GM18951 (cell line): ENCODE measurements around the gene NR2E1.

Source experiments
- POLR2A ChIP-seq: IDR thresholded peaks from 4 replicates; pipeline ENCODE4 v1.6.1; 2011; ENCODE audit warnings: mild to moderate bottlenecking; ENCODE audit not compliant: insufficient read length, insufficient read depth; ENCODE audit errors: extremely low read depth
- in situ Hi-C: fragments of 300-500 bp; cut with MboI; formaldehyde crosslinking; loops from one replicate; pipeline ENCODE4 v1.12.0; 2022; ENCODE audit warnings: low sequenced_read_pairs, mixed read lengths, inconsistent platforms; ENCODE audit not compliant: unreplicated experiment

The NR2E1 gene

DNA sequence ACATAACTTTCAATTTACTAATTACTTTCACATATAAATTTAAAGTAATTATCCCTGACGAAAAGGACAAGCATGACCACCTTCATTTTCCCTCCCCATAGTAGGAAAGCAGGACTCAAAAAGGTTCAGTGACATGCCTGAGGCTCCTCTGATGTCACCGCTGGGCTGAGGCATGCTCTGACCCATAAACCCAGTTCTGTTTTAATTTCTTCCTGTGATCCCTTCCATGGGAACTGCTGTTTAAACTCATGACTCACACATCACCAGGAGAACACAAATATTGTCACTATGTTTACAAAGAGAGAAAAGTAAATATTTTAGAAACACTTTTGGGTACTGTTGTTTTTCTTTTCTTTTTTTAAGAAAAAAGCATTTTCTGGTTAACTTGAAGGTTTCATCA, 38.0 kb upstream of the NR2E1 start:
- in situ Hi-C loops: no loop called here
- no peak for TF ChIP-seq POLR2A

DNA sequence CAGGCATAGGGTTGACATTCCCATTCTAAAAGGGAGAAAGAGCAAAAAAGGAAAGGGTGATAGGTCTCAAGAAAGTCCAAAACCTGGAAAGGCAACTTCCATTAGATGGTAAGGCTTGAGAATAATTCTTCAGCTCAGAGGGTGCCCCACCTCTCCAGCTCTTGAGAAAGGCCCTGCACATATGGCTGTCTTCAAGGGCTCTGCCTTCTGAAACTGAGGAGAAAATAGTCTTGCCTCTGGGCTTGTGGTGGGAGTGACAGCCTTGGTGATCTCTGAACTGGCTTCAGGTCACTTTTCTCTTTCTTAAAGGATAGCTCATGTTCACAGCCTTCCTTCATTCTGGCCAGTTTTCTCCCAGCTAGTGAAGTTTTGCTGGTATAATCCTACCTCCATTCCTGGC, 35.6 kb upstream of the NR2E1 start:
- in situ Hi-C loops: no loop called here
- no peak for TF ChIP-seq POLR2A

DNA sequence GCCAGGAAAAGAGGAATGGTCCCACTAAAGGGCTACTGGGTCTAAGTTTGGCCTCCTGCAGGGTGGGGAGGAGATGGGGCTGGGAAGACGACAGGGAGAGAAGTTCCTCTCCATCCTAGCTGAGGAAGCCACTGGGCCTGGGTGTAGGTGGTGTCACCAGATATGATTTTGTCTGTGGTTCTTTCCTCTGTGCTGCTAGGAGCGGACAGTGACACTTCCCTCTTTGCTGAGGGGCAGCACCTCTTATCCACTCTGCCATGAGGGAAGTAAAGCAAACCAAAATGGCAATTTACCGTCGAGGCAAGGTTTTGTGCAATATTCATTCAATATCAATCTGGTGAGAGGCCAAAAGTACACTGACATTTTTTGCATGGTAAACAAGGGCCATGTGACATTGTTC, 33.0 kb upstream of the NR2E1 start:
- in situ Hi-C loops: no loop called here

DNA sequence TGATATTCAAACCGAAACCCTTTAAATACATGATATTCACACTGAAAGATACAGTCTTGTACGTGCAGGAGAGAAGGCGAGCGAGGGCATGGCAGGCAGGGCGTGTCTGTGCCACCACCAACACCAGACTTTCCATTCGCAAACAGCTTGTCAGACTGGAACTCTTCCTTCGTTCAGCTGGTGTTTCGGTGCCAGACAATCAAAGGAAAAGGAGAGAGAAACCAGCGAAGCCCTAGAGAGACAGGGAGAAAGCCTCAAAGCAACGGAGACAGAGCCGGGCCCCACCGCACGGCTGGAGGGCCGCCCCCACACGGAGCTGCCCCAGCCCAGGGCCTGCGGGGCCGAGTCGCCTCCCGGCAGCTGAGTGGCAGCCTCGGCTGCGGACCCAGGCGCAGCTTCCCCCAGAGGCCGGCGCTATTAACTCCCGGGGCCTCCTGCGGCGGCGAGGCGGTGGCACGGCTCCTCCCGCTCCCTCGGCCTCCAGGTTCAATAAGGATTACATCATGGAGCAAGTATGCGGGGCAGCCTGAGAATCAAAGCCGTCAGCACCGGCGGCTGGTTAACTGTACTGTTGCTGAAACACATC, 32.1 kb upstream of the NR2E1 start:
- TF ChIP-seq POLR2A: no peak
- in situ Hi-C loops: no loop called here

More for the DNA sequence above, 33.0 kb upstream of the NR2E1 start:
- no peak for TF ChIP-seq POLR2A

DNA sequence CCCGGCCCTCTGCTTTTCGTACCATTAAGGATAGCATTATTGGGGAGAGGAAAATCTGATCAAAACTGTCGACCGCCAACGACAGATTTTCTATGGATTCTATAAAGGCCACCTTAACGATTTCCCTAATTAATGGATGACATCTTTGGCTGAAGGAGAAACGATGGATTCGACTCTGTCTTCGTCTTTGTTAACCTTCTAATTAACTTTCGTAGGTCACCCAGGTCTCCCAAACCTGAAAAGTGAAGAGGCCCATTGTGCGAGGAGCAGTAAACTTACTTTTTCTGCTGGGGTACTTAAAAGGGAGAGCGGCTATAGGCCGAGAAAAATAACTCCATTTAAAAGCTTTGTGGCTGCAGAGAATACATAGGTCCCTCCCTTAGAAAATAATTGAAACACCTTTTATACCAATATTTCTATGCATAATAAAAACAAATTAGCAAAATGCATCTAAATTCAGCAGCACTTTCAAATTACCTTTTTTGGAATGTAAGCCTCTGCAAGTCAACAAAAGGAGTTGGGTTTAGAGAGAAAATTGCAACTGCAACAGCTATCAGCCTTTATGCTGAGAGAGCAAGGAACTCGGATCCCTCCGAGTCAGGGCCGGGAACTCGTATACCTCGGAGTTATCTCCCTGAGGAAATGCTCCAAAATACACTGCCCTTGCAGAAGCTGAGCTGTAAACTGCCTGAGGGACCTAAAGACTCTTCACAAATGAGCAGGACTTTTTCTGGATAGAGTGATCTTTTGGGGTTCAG, 31.4 kb upstream of the NR2E1 start:
- in situ Hi-C loops: no loop called here
- TF ChIP-seq POLR2A: no peak

DNA sequence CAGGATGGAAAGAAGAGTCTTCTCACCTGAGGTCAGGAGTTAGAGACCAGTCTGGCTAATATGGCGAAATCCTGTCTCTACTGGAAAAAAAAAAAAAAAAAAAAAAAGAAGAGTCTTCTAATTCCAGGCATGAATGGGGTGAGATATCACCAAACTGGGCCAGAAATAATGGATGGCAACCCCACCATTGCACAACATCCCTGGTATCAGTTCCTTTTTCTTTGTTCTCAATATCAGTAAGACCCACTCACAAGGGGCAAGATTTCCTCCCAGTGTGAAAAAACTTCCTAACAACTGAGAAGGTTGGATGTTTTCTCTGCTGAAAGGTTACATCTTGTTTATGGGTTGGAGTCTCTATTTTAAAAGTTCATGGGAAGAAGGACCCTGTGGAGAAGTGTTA, 23.6 kb upstream of the NR2E1 start:
- TF ChIP-seq POLR2A: no peak
- in situ Hi-C loops: no loop called here

DNA sequence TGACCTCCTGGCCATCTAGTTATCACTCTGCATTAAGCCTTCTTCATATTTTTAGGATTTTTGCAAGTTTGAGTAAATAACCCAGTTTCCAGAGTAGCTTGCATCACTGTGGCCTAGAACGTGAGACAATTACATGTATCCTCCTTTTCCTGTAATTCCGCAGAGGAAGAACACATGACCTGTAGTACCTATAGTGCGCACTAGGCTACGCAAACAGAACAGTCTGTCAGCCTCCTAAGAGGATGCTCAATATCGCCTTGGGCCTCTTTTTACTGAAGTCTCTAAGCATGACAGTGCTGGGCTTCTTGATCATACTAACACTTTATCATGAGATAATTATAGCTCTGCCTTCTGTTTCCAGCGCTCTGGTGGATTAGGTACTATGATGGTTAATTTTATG, 20.2 kb upstream of the NR2E1 start:
- in situ Hi-C loops: no loop called here
- TF ChIP-seq POLR2A: no peak

DNA sequence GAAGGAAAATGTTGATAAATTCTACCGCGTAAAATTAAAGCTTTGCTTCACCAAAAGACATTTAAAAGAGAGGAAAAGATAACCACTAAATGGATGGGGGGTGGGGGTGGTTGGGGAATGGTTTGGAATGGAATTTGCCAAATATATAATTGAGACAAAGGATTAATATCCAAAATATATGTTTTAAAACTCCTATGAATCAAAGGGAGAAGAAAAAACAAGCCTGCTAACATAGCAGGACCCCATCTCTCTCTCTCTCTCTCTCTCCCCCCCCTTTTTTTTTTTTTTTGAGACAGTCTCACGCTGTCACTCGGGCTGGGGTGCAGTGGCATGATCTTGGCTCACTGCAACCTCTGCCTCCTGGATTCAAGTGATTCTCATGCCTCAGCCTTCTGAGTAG, 13.4 kb upstream of the NR2E1 start:
- in situ Hi-C loops: no loop called here
- no peak for TF ChIP-seq POLR2A

DNA sequence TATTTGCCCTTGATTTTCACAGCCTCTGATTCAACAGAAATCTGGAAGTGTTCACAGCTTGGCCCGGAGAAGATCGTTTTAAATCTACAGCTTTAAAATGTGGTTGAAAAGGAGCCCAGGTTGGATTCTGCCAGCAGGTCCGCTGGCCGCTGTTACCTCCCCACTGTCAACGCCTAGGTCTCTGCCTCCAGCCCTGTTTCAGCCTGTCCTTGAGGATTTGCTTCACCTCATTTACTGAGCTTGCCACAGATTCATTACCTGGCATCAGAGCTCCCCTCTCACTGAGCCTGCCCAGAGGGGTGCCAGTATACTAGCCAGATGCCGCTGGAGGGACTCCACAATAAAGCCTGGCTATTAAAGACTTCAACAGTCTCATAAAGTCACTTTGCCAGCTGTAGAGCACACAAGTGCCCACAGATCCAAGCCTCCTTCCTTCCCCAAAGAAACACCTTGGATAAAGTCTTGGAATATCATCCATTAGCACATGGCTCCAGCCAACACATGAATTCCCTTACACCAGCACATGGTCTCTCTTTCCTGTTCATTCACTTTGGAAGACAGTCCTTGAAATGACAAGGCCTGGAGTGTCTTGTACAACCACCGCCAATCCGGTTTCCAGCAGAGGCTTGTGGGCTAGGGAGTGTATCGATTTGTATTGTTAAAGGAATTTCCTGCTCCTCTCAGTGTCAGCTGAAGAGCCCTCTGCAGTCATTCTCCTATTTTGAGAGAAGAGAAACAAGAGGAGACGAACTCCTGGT, 9.5 kb upstream of the NR2E1 start:
- TF ChIP-seq POLR2A: no peak
- in situ Hi-C loops: no loop called here

DNA sequence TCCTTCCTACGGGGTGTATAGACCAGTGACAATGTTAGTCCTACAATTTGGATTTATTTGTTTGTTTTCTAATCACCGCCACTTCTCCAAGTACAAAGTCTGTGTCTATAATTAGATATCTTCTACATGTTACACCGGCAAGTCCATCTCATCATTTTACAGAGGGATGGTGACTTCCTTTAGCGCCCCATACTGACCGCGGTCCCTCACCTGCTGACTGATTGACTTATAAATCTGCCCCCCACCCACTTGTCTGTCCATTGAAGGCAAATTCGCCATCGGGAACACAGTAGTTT, 8.9 kb upstream of the NR2E1 start:
- in situ Hi-C loops: no loop called here
- TF ChIP-seq POLR2A: no peak

DNA sequence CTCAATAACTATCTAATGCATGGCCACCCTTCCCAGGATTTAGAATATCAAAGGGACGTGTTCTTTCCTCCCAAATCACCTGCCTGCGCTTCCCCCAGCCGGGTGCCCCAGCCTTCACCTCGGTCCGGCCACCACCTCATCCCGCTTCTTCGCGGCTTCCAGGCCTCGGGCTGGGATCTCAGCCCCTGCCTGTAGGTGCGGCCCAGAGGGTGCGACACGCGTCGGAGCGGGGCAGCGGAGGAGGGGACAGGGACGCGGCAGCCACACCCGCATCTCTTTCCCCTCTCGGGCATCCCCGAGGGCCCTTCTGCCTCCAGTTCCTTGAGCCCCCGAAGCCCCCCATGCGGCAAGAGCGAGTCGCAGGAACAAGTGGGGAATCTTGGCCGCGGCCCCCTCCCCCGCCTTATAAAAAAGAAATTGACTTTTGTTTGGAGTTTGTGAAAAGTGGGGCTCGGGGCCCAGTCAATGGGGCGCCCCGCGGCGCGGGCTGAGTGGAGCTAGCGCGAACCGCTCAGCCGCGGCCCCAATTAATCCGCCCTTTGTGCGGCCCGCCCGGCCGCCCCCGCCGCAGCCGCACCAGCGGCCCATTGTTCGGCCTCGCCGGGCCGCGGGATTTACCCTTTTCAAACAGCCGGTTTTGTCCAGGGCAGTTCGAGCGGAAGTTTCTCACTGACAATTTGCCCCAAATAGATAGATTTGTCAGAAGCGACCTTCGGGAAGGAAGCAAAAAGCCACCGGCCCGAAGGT, 8.4 kb upstream of the NR2E1 start:
- in situ Hi-C loops: no loop called here
- no peak for TF ChIP-seq POLR2A

DNA sequence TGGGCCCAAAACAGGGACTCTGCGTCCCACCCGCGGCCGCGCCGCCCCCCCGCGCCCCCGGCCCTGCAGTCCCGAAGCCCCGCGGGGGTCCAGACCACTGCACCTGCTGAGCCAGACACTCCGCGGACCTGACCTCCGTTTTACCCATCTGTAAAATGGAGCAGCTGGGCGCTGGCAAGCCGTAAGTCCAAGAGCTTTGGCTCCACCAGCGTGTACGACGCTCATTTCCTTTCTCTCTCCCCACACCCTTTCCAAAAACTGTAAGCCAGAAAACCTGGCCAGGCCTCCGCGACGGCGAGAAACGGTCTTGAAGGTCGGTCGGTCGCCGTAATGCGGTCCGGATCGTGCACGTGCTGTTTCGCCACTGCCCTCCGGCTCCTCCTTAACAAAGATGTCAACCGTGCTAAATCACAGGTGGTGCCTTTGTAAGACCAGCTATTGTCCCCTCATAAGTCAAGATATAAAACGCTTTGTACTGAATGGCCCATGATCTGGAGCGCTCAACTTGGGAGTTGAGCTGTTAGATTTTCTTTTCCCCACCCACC, 7.8 kb upstream of the NR2E1 start:
- no peak for TF ChIP-seq POLR2A
- in situ Hi-C loops: no loop called here

DNA sequence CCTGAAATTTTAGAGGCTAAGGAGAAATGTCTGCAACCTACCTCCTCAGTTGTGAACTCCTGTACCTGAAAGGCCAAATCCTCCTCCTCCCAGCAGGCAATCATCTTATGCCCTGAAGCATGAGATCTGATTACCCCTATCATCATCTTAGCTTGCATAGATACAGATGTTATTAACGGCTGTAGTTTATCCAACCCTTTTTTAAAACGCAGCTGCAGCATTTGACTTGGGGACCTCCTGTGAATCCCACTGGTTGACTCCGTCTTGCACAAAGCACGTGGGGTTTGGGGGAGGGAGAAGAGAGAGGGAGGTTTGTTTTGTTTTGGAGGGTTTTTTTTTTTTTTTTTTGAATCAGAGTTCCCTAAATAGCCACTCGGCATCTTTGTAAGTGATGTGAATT, 5.8 kb upstream of the NR2E1 start:
- TF ChIP-seq POLR2A: no peak
- in situ Hi-C loops: no loop called here
